Chondrocyte (in vitro differentiated cells): ENCODE results near the gene RNF169. TPM values are rescaled to one million over a fixed set of nuclear protein-coding genes. Genes with fewer than 3 reads are reported as not detected.

Experiments used
- DNase-seq: peaks from one replicate; pipeline ENCODE4 v3.0.0; 2021; ENCODE audit warnings: mixed read lengths, low spot score
- H3K27ac Mint-ChIP-seq: one replicate; pipeline ENCODE4 v1.8.0; 2021; ENCODE audit warnings: mild to moderate bottlenecking, moderate library complexity, mixed read lengths; ENCODE audit not compliant: unreplicated experiment
- H3K27me3 Mint-ChIP-seq: 2 replicates; pipeline ENCODE4 v1.8.0; 2021; ENCODE audit warnings: low read depth, mixed read lengths
- H3K36me3 Mint-ChIP-seq: 2 replicates; pipeline ENCODE4 v1.8.0; 2021; ENCODE audit warnings: low read depth, mixed read lengths
- H3K4me1 Mint-ChIP-seq: 2 replicates; pipeline ENCODE4 v1.8.0; 2021; ENCODE audit warnings: low read depth, mild to moderate bottlenecking, mixed read lengths
- H3K4me3 Mint-ChIP-seq: one replicate; pipeline ENCODE4 v1.8.0; 2021; ENCODE audit warnings: mild to moderate bottlenecking, moderate library complexity, mixed read lengths; ENCODE audit not compliant: unreplicated experiment
- H3K9me3 Mint-ChIP-seq: 2 replicates; pipeline ENCODE4 v1.8.0; 2021; ENCODE audit warnings: low read depth, mixed read lengths
- total RNA-seq: library from RNA; stranded (reverse); gene quantifications from 3 replicates; pipeline ENCODE4 v1.2.1, GENCODE V29; 2021
- TF ChIP-seq, protein P1 (sequence below): fragments of 200-600 bp; sonication (generic); IDR thresholded peaks from 2 replicates; pipeline ENCODE4 v1.5.0; 2021; ENCODE audit warnings: antibody characterized with exemption, mild to moderate bottlenecking, moderate library complexity

RNF169 gene
- total RNA-seq, 1 donor from 2014 or later, result 13.1 TPM

DNA sequence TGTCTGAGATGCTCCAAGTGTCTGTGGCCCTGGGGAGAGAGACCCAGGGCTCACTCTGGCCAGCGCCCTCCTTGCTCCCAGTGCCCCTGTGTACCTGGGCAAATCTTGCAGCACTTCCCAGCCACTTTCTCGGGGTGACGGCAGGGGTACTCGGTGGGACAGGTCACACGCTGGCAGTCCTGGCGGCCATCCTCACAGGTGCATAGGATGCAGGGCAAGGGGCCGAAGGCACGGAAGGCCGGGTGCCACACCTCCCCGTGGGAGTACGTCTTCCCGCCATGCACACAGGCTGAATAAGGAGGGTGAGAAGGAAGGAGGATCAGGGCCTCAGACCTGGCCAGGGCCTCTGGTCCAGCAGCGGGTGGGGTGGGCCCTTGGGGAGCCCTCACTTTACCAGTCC, 45.4 kb upstream of the RNF169 start:
- H3K4me1 Mint-ChIP-seq, result no peaks in the 10 kb centered on the region
- no peaks in the 10 kb centered on the region for H3K27me3 Mint-ChIP-seq
- H3K27ac Mint-ChIP-seq, result no peak overlapping the region
- H3K9me3 Mint-ChIP-seq, result no peaks in the 10 kb centered on the region
- no peak for DNase-seq
- no peaks in the 10 kb centered on the region for H3K36me3 Mint-ChIP-seq
- H3K4me3 Mint-ChIP-seq, result no peak overlapping the region
- TF ChIP-seq, protein P1, sequence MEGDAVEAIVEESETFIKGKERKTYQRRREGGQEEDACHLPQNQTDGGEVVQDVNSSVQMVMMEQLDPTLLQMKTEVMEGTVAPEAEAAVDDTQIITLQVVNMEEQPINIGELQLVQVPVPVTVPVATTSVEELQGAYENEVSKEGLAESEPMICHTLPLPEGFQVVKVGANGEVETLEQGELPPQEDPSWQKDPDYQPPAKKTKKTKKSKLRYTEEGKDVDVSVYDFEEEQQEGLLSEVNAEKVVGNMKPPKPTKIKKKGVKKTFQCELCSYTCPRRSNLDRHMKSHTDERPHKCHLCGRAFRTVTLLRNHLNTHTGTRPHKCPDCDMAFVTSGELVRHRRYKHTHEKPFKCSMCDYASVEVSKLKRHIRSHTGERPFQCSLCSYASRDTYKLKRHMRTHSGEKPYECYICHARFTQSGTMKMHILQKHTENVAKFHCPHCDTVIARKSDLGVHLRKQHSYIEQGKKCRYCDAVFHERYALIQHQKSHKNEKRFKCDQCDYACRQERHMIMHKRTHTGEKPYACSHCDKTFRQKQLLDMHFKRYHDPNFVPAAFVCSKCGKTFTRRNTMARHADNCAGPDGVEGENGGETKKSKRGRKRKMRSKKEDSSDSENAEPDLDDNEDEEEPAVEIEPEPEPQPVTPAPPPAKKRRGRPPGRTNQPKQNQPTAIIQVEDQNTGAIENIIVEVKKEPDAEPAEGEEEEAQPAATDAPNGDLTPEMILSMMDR, result no peak

DNA sequence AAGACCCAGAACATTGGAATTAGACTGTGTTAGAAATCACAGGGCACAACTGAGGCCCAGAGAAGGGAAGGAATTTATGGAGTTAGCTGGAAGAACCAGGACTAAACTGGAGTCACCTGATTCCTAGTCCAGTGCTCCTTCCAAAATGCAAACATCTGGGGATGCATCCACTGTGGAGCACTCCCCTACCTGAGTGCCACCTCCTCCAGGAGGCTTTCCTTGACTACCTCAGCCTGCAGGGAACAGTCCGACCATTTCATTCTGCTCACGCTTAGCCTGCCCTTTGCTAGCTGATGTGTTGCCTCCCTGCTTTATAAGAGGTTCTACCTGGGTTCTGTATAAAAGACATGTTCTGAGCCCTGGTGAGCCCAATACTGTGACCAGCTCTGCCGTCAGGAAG, 41.5 kb upstream of the RNF169 start:
- Mint-ChIP-seq H3K36me3 (no peaks in the 10 kb centered on the region), H3K4me3 (no peak overlapping the region), H3K4me1 (peaks cover 11% of the 10 kb centered on the region), H3K27ac (no peak overlapping the region), H3K27me3 (no peaks in the 10 kb centered on the region), H3K9me3 (no peaks in the 10 kb centered on the region)
- TF ChIP-seq, protein P1, result no peak
- no peak for DNase-seq

DNA sequence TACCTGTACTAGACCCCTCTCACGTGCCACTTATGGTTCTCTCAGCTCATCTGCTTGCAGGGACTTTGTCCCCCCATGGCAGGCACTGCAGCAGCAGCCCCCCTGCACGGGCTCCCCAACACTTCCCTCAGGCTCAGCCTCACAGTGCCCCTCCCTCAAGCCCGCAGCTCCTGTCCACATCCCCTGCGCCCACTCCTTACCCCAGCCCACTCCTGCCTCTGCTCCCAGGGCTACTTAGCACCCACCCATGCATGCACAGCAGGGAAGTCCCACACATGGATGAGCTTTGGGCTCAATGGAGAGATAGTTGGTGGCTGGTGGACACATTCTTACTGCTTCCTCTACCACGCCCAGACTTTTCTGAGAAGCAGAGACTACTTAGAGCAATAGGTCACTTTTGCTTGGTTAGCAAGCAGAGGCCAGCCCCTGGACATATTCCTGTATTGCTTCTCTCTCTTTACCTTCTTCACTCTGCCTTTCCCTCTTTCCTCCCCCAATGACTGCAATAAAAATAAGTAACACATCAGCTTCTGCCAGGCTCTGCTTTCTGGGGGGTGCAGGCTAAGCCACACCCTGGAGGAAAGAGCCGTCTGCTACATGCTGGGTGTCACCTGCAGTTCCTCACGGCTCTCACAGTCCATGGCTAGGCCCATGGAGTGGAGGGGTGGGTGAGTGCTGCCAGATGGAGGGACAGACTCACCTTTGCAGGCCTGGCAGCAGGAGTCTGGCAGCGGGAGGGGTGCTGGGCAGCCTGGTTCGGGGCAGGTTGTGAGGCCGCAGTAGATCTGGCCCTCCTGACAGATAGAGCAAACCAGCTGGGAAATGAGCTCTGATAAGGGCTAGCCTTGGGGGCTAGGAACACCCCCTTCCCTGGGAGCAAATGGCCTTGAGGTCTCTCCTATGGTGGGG, 40.8 kb upstream of the RNF169 start:
- no peak overlapping the region for H3K27ac Mint-ChIP-seq
- H3K36me3 Mint-ChIP-seq, result no peaks in the 10 kb centered on the region
- peaks cover 11% of the 10 kb centered on the region for H3K4me1 Mint-ChIP-seq
- no peak overlapping the region for H3K4me3 Mint-ChIP-seq
- no peaks in the 10 kb centered on the region for H3K9me3 Mint-ChIP-seq
- no peak for DNase-seq
- TF ChIP-seq, protein P1, result no peak
- no peaks in the 10 kb centered on the region for H3K27me3 Mint-ChIP-seq

DNA sequence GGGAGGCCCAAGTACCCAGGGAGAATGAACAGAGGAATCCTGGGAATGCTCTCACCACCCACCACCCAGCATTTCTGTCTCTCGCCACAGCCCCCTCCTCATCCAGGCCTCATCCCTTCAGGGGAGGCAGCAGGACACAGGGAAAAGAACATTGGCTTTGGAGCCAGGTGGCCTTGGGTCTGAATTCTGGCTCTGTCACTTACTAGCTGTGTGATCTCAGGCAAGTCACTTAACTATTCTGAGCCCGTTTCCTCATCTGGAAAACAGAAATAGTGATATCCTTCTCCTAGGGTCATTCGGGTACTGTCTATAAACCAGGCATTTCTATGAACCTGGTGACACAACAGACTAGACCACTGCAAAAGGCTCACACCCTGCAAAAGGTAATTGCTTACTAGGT, 39.5 kb upstream of the RNF169 start:
- peaks cover 11% of the 10 kb centered on the region for H3K4me1 Mint-ChIP-seq
- H3K36me3 Mint-ChIP-seq, result no peaks in the 10 kb centered on the region
- no peak overlapping the region for H3K4me3 Mint-ChIP-seq
- no peak for DNase-seq
- TF ChIP-seq, protein P1, result no peak
- no peaks in the 10 kb centered on the region for H3K27me3 Mint-ChIP-seq
- H3K9me3 Mint-ChIP-seq, result no peaks in the 10 kb centered on the region
- H3K27ac Mint-ChIP-seq, result no peak overlapping the region

DNA sequence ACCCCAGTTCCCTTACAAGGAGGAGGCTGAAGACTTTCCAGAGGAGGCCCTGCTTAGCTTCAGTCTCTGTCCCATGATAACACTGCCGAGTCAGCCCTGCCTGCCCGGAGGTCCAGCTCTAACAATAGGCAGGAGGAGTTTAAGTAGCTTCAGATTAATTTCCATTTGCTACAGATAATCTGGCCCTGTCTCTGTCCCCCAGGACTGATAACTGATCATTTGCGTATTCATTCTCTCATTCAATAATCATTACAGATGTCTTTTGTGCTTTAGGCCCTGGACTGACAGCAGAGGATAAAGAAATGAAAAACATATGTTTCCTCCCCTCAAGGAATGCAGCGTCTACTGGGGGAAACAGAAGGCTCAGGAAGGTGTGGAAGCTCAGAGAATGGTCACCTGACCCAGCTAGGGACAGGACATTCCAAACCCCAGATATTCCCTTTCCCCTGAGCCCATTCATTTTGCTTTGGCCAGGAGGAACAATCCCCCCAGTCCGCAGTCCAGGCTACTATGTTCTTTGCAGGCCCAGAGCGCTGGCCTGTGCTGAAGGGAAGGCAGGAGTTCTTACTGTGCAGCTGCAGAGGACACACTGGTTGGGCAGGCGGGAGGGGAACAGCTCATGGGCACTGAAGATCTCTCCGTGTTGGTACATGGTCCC, 38.2 kb upstream of the RNF169 start:
- no peak for DNase-seq
- H3K4me3 Mint-ChIP-seq, result no peak overlapping the region
- TF ChIP-seq, protein P1, result no peak
- H3K27me3 Mint-ChIP-seq, result no peaks in the 10 kb centered on the region
- no peaks in the 10 kb centered on the region for H3K36me3 Mint-ChIP-seq
- H3K9me3 Mint-ChIP-seq, result no peaks in the 10 kb centered on the region
- H3K27ac Mint-ChIP-seq, result no peak overlapping the region
- peaks cover 11% of the 10 kb centered on the region for H3K4me1 Mint-ChIP-seq
